GF-D8 (cell line): ENCODE data around the gene ME3.
"Not testable (repeated sequence)": the region's sequence is repeated elsewhere in the genome, so short reads cannot be mapped to it uniquely, and the experiment has no call there.

Experiments used
- DNase-seq: peaks from one replicate; lab custom pipeline; 2025; lab: John Stamatoyannopoulos, UW

ME3 gene

GRCh38 chr11:86587264-86588193 lies 84.9 kb downstream of the ME3 start:
- no peak for DNase-seq

GRCh38 chr11:86586307-86586706 lies 86.1 kb downstream of the ME3 start:
- no peak for DNase-seq

GRCh38 chr11:86582898-86583297 lies 89.5 kb downstream of the ME3 start:
- no peak for DNase-seq

- DNase-seq: no peak
Measured at GRCh38 chr11:86580535-86580934, 91.9 kb downstream of the ME3 start.

GRCh38 chr11:86579406-86579731 lies 93.0 kb downstream of the ME3 start:
- DNase-seq: no peak

- no peak for DNase-seq
Measured at GRCh38 chr11:86578727-86579405, 93.5 kb downstream of the ME3 start.

- no peak for DNase-seq
Measured at GRCh38 chr11:86577644-86578636, 94.5 kb downstream of the ME3 start.

- no peak for DNase-seq
Measured at GRCh38 chr11:86576946-86577624, 95.3 kb downstream of the ME3 start.

GRCh38 chr11:86575927-86576326 lies 96.5 kb downstream of the ME3 start:
- DNase-seq: no peak

GRCh38 chr11:86575208-86575855 lies 97.1 kb downstream of the ME3 start:
- DNase-seq: no peak

- no peak for DNase-seq
Measured at GRCh38 chr11:86574493-86575207, 97.8 kb downstream of the ME3 start.

- DNase-seq: no peak
Measured at GRCh38 chr11:86571273-86571948, 101.0 kb downstream of the ME3 start.

GRCh38 chr11:86570451-86570850 lies 102.0 kb downstream of the ME3 start:
- DNase-seq: no peak

GRCh38 chr11:86570020-86570419 lies 102.4 kb downstream of the ME3 start:
- no peak for DNase-seq

GRCh38 chr11:86569109-86569508 lies 103.3 kb downstream of the ME3 start:
- DNase-seq: no peak

GRCh38 chr11:86565801-86566312 lies 106.6 kb downstream of the ME3 start:
- no peak for DNase-seq

GRCh38 chr11:86565388-86565787 lies 107.0 kb downstream of the ME3 start:
- no peak for DNase-seq

GRCh38 chr11:86562842-86563241 lies 109.6 kb downstream of the ME3 start:
- DNase-seq: not testable (repeated sequence)

GRCh38 chr11:86559311-86559945 lies 113.0 kb downstream of the ME3 start:
- no peak for DNase-seq
